ENCODE data around the gene NCF2.

DNA sequence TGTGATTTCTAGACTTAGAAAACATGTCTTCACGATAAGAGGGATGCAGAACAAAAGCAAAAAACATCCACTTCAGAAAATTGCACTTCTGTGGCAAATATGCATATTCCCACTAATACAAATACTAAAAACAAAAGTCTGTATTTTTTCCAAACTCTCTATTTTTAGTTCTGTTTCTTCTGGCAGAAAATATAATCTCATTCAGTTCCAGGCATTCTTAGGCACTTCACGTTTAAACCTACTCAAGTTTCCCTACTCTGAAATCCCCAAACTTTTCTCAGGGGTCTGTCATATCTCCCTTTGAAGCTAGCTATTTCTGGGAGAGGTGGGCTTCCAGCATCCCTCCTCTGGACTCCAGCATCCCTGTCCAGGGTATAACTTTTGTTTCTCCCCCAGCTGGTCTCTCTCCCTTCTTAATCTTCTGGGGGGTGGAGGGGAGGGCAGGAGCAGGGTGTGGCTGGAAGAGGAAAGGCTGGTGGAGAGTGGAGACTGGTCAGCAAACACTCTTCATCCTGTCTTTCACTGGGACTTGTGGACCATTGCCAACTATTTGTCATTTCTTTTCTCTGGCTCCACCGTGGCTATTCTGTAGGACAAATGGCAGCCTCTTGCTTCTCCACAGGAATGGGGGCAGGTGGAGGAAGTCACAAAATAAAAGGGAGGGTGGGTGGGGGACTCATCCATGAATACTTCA lies 19.6 kb upstream of the NCF2 start:
- TF ChIP-seq POLR2A (IDR thresholded peaks at IDR 0.05): no peak
- no peak for TF ChIP-seq CTCF (IDR thresholded peaks at IDR 0.05)
